GM18519 (cell line): ENCODE measurements around the gene ECHDC3.

Experiments used
- ATAC-seq: cut with Tn5 transposase; IDR thresholded peaks from one replicate; pipeline ENCODE4 v1.9.1; 2021; ENCODE audit warnings: mild to moderate bottlenecking, moderate library complexity; ENCODE audit not compliant: unreplicated experiment, low FRiP score

ECHDC3 gene

GRCh38 chr10:11775412-11775811 is 33.2 kb downstream of the ECHDC3 start:
- no peak for ATAC-seq

GRCh38 chr10:11776080-11776479 is 33.9 kb downstream of the ECHDC3 start:
- no peak for ATAC-seq

- ATAC-seq: no peak
Measured at GRCh38 chr10:11781114-11781513, 38.9 kb downstream of the ECHDC3 start.

- ATAC-seq: peak; percentile 67
Measured at GRCh38 chr10:11782793-11783557, 40.8 kb downstream of the ECHDC3 start.

GRCh38 chr10:11783558-11783865 is 41.3 kb downstream of the ECHDC3 start:
- no peak for ATAC-seq

GRCh38 chr10:11787374-11787773 is 45.2 kb downstream of the ECHDC3 start:
- ATAC-seq: no peak

- no peak for ATAC-seq
Measured at GRCh38 chr10:11787846-11788245, 45.7 kb downstream of the ECHDC3 start.

GRCh38 chr10:11789306-11789705 is 47.1 kb downstream of the ECHDC3 start:
- ATAC-seq: no peak

GRCh38 chr10:11789956-11790355 is 47.8 kb downstream of the ECHDC3 start:
- no peak for ATAC-seq

GRCh38 chr10:11793762-11794479 is 51.7 kb downstream of the ECHDC3 start:
- ATAC-seq: no peak

- no peak for ATAC-seq
Measured at GRCh38 chr10:11794566-11794965, 52.4 kb downstream of the ECHDC3 start.

GRCh38 chr10:11795101-11795920 is 53.1 kb downstream of the ECHDC3 start:
- no peak for ATAC-seq

GRCh38 chr10:11796474-11796873 is 54.3 kb downstream of the ECHDC3 start:
- no peak for ATAC-seq

GRCh38 chr10:11797281-11797680 is 55.1 kb downstream of the ECHDC3 start:
- ATAC-seq: no peak

- ATAC-seq: no peak
Measured at GRCh38 chr10:11797847-11798633, 55.9 kb downstream of the ECHDC3 start.

GRCh38 chr10:11798845-11799735 is 56.9 kb downstream of the ECHDC3 start:
- ATAC-seq: no peak

GRCh38 chr10:11799736-11800080 is 57.5 kb downstream of the ECHDC3 start:
- no peak for ATAC-seq

GRCh38 chr10:11804336-11804735 is 62.2 kb downstream of the ECHDC3 start:
- ATAC-seq: no peak

- no peak for ATAC-seq
Measured at GRCh38 chr10:11805792-11806191, 63.6 kb downstream of the ECHDC3 start.

- ATAC-seq: no peak
Measured at GRCh38 chr10:11806706-11807105, 64.5 kb downstream of the ECHDC3 start.
